Measurements from ENCODE around the gene RNF111. TPM values are rescaled to one million over a fixed set of nuclear protein-coding genes. Genes with fewer than 3 reads are reported as not detected.

The RNF111 gene
- total and polyA plus RNA-seq, 2 of the 13 experiments (the other 11 are each of a cell fraction or from before 2014, with no cell fraction given) = 12.1 to 23.1 TPM

- no peak overlapping the region for H3K4me3 ChIP-seq (replicated peaks in 1 of 3; ENCODE audit: insufficient read depth in 1 of 3, low read depth in 2 of 3, low read length in 3 of 3)
- no peak for TF ChIP-seq DMTF1 (CRISPR knock-in tag; IDR thresholded peaks at IDR 0.05)
- no peak for TF ChIP-seq ZBTB49 (CRISPR knock-in tag; IDR thresholded peaks at IDR 0.05; ENCODE audit: borderline replicate concordance)
- no peak for TF ChIP-seq KMT2A (CRISPR knock-in tag; IDR thresholded peaks at IDR 0.05)
- no peak for TF ChIP-seq ZNF275 (CRISPR knock-in tag; IDR thresholded peaks at IDR 0.05; ENCODE audit: borderline replicate concordance)
- no peak for TF ChIP-seq ZBTB7A (CRISPR knock-in tag; IDR thresholded peaks at IDR 0.05)
- TF ChIP-seq PHF21A (CRISPR knock-in tag; IDR thresholded peaks at IDR 0.05) = no peak
- no peak overlapping the region for H3K9ac ChIP-seq (ENCODE audit: insufficient read depth, low read depth, low read length)
- H3K4me1 ChIP-seq (ENCODE audit: insufficient read depth, low read length) = no peaks in the 10 kb centered on the region
- DNase-seq (ENCODE audit: low spot score) (no peak), ATAC-seq (no peak), FAIRE-seq (no peak)
- peaks cover 4 to 15% of the 10 kb centered on the region in 2 experiments; a peak in 3 of 5 replicates for H3K36me3 ChIP-seq (replicated peaks in 1 of 2; ENCODE audit: control insufficient read depth in 1 of 2, insufficient read depth in 2 of 2, low read length in 2 of 2)
- intact Hi-C loops (cut with micrococcal nuclease; ENCODE audit: unreplicated experiment) = no loop called here
- no peak overlapping the region for H2AFZ ChIP-seq (ENCODE audit: low read length)
- no TSS peak for BruUV-seq (replicated peaks)
- ChIA-PET CTCF (ENCODE audit: low intra/inter-chr PET ratio, low total read pairs) (no interaction called here), POLR2A (no interaction called here)
- no peaks in the 10 kb centered on the region; the same call in 1 of the 2 replicates for H4K20me1 ChIP-seq (ENCODE audit: insufficient read depth, low read length)
- peaks cover 62% of the 10 kb centered on the region for H3K79me2 ChIP-seq (ENCODE audit: insufficient read depth, low read length)
- 97% methylated on average over 5 of the region's 5 CpGs for WGBS (ENCODE audit: low lambda C conversion rate)
- no peak overlapping the region for H3K27ac ChIP-seq (ENCODE audit: extremely low read length, insufficient read depth, low read length)
- H3K9me3 ChIP-seq (ENCODE audit: low read length) = no peaks in the 10 kb centered on the region
- in situ Hi-C loops (cut with HindIII; ENCODE audit: extremely low pct_ligation_motif_present, low pct_unique_long_range_greater_than_20kb) = no loop called here
- no peak overlapping the region for H3K4me2 ChIP-seq (ENCODE audit: low read depth, low read length)
- no peaks in the 10 kb centered on the region for H3K27me3 ChIP-seq (ENCODE audit: control insufficient read depth in 1 of 2, insufficient read depth in 2 of 2, low read length in 2 of 2)
These were observed 14.5 kb downstream of the RNF111 start for GRCh38 chr15:59001946-59002345.
